ENCODE results near the gene MT1B. TPM values are rescaled to one million over a fixed set of nuclear protein-coding genes. Genes with fewer than 3 reads are reported as not detected.

Gene MT1B
- total RNA-seq, 1 donor from 2014 or later, result not detected

- DNase-seq (ENCODE audit: low read depth) (no peak), FAIRE-seq (no peak)
- Histone ChIP-seq H3K36me3 (ENCODE audit: insufficient read depth, low read length) (no peaks in the 10 kb centered on the region), H3K27ac (ENCODE audit: low read depth, low read length) (no peak overlapping the region), H3K79me2 (ENCODE audit: insufficient read depth, low read length) (no peaks in the 10 kb centered on the region), H3K9ac (ENCODE audit: low read length) (no peak overlapping the region), H4K20me1 (ENCODE audit: insufficient read depth, low read length) (no peaks in the 10 kb centered on the region), H2AFZ (ENCODE audit: low read depth, low read length) (no peak overlapping the region), H3K4me1 (ENCODE audit: insufficient read depth, low read length) (no peaks in the 10 kb centered on the region), H3K27me3 (ENCODE audit: insufficient read depth, low read length) (no peaks in the 10 kb centered on the region), H3K9me3 (ENCODE audit: insufficient read depth, low read depth, low read length) (no peaks in the 10 kb centered on the region), H3K4me2 (ENCODE audit: low read length) (no peak overlapping the region), H3K4me3 (ENCODE audit: insufficient read depth, low read depth, low read length) (no peak overlapping the region)
- H3K27me3 Mint-ChIP-seq (ENCODE audit: low read depth, unreplicated experiment), result peaks cover 11% of the 10 kb centered on the region
- H3K36me3 Mint-ChIP-seq (ENCODE audit: low read depth, unreplicated experiment), result no peaks in the 10 kb centered on the region
- no peaks in the 10 kb centered on the region for H3K4me1 Mint-ChIP-seq (ENCODE audit: low read depth, unreplicated experiment)
- no peaks in the 10 kb centered on the region for H3K9me3 Mint-ChIP-seq (ENCODE audit: unreplicated experiment)
- no peak overlapping the region for H3K4me3 Mint-ChIP-seq (ENCODE audit: unreplicated experiment)
- TF ChIP-seq EZH2 (IDR thresholded peaks at IDR 0.05; ENCODE audit: insufficient read depth, low read length) (no peak), CTCF (IDR thresholded peaks at IDR 0.05; ENCODE audit: insufficient read depth, low read depth, low read length) (no peak)
- H3K27ac Mint-ChIP-seq (ENCODE audit: unreplicated experiment), result no peak overlapping the region
Measured at GRCh38 chr16:56700195-56700594, 48.5 kb downstream of the MT1B start.

- Mint-ChIP-seq H3K36me3 (ENCODE audit: low read depth, unreplicated experiment) (no peaks in the 10 kb centered on the region), H3K9me3 (ENCODE audit: unreplicated experiment) (no peaks in the 10 kb centered on the region), H3K4me3 (ENCODE audit: unreplicated experiment) (no peak overlapping the region), H3K27ac (ENCODE audit: unreplicated experiment) (no peak overlapping the region), H3K27me3 (ENCODE audit: low read depth, unreplicated experiment) (peaks cover 11% of the 10 kb centered on the region), H3K4me1 (ENCODE audit: low read depth, unreplicated experiment) (no peaks in the 10 kb centered on the region)
- Histone ChIP-seq H3K27ac (ENCODE audit: low read depth, low read length) (no peak overlapping the region), H3K79me2 (ENCODE audit: insufficient read depth, low read length) (no peaks in the 10 kb centered on the region), H3K4me1 (ENCODE audit: insufficient read depth, low read length) (no peaks in the 10 kb centered on the region), H4K20me1 (ENCODE audit: insufficient read depth, low read length) (no peaks in the 10 kb centered on the region), H2AFZ (ENCODE audit: low read depth, low read length) (no peak overlapping the region), H3K36me3 (ENCODE audit: insufficient read depth, low read length) (no peaks in the 10 kb centered on the region), H3K4me2 (ENCODE audit: low read length) (no peak overlapping the region), H3K27me3 (ENCODE audit: insufficient read depth, low read length) (no peaks in the 10 kb centered on the region), H3K9me3 (ENCODE audit: insufficient read depth, low read depth, low read length) (no peaks in the 10 kb centered on the region), H3K9ac (ENCODE audit: low read length) (no peak overlapping the region), H3K4me3 (ENCODE audit: insufficient read depth, low read depth, low read length) (no peak overlapping the region)
- DNase-seq (ENCODE audit: low read depth), result no peak
- TF ChIP-seq EZH2 (IDR thresholded peaks at IDR 0.05; ENCODE audit: insufficient read depth, low read length) (no peak), CTCF (IDR thresholded peaks at IDR 0.05; ENCODE audit: insufficient read depth, low read depth, low read length) (no peak)
- no peak for FAIRE-seq
Measured at GRCh38 chr16:56700631-56701030, 48.9 kb downstream of the MT1B start.

- no peak for TF ChIP-seq EZH2 (IDR thresholded peaks at IDR 0.05; ENCODE audit: insufficient read depth, low read length)
- no peak for TF ChIP-seq CTCF (IDR thresholded peaks at IDR 0.05; ENCODE audit: insufficient read depth, low read depth, low read length)
- Histone ChIP-seq H3K79me2 (ENCODE audit: insufficient read depth, low read length) (no peaks in the 10 kb centered on the region), H3K9me3 (ENCODE audit: insufficient read depth, low read depth, low read length) (no peaks in the 10 kb centered on the region), H3K4me1 (ENCODE audit: insufficient read depth, low read length) (no peaks in the 10 kb centered on the region), H4K20me1 (ENCODE audit: insufficient read depth, low read length) (no peaks in the 10 kb centered on the region), H2AFZ (ENCODE audit: low read depth, low read length) (no peak overlapping the region), H3K27ac (ENCODE audit: low read depth, low read length) (no peak overlapping the region), H3K4me2 (ENCODE audit: low read length) (no peak overlapping the region), H3K27me3 (ENCODE audit: insufficient read depth, low read length) (no peaks in the 10 kb centered on the region), H3K36me3 (ENCODE audit: insufficient read depth, low read length) (no peaks in the 10 kb centered on the region), H3K9ac (ENCODE audit: low read length) (no peak overlapping the region), H3K4me3 (ENCODE audit: insufficient read depth, low read depth, low read length) (no peak overlapping the region)
- Mint-ChIP-seq H3K4me1 (ENCODE audit: low read depth, unreplicated experiment) (no peaks in the 10 kb centered on the region), H3K27me3 (ENCODE audit: low read depth, unreplicated experiment) (peaks cover 11% of the 10 kb centered on the region), H3K36me3 (ENCODE audit: low read depth, unreplicated experiment) (no peaks in the 10 kb centered on the region), H3K4me3 (ENCODE audit: unreplicated experiment) (no peak overlapping the region), H3K9me3 (ENCODE audit: unreplicated experiment) (no peaks in the 10 kb centered on the region), H3K27ac (ENCODE audit: unreplicated experiment) (no peak overlapping the region)
- DNase-seq (ENCODE audit: low read depth) (no peak), FAIRE-seq (no peak)
Measured at GRCh38 chr16:56701534-56701933, 49.8 kb downstream of the MT1B start.

Other genes with a start within 250 kb of the MT1B start
- 86.2 TPM in 2 replicates for gene AMFR, start 226.3 kb upstream of the MT1B start, total RNA-seq
- gene NUDT21, start 200.6 kb upstream of the MT1B start, total RNA-seq, result 86.0 and 86.2 TPM in 2 replicates
- 102 and 107 TPM in 2 replicates for gene OGFOD1, start 200.3 kb upstream of the MT1B start, total RNA-seq
- gene BBS2, start 131.9 kb upstream of the MT1B start, total RNA-seq, result 26.6 and 29.0 TPM in 2 replicates
- gene MT4, start 86.8 kb upstream of the MT1B start, total RNA-seq, result not detected in 2 replicates
- gene MT3, start 62.4 kb upstream of the MT1B start, total RNA-seq, result not detected in 2 replicates
- gene MT2A, start 43.3 kb upstream of the MT1B start, total RNA-seq, result 84.2 and 112 TPM in 2 replicates
- gene MT1E, start 26.1 kb upstream of the MT1B start, total RNA-seq, result 10.7 and 11.9 TPM in 2 replicates
- gene MT1M, start 19.2 kb upstream of the MT1B start, total RNA-seq, result not detected in 2 replicates
- gene MT1A, start 13.2 kb upstream of the MT1B start, total RNA-seq, result not detected in 2 replicates
- not detected in 2 replicates for gene MT1F, start 6.1 kb downstream of the MT1B start, total RNA-seq
- 0.87 TPM in 1 of 2 replicates, not detected in the other for gene MT1G, start 16.2 kb downstream of the MT1B start, total RNA-seq
- gene MT1H, start 17.9 kb downstream of the MT1B start, total RNA-seq, result not detected in 2 replicates
- 7.0 and 9.7 TPM in 2 replicates for gene MT1X, start 30.6 kb downstream of the MT1B start, total RNA-seq
- gene NUP93, start 78.2 kb downstream of the MT1B start, total RNA-seq, result 89.3 and 94.0 TPM in 2 replicates
- gene SLC12A3, start 213.3 kb downstream of the MT1B start, total RNA-seq, result 0.07 and 0.18 TPM in 2 replicates